Thoracic aorta (tissue), 2 donors: ENCODE results near the gene PDE1C. TPM values are rescaled to one million over a fixed set of nuclear protein-coding genes. Genes with fewer than 3 reads are reported as not detected.

ENCODE experiments used
- ATAC-seq: fragments of 150-250 bp; one replicate; pipeline ENCODE4 v1.8.0; 2017; ENCODE audit warnings: low read depth; ENCODE audit not compliant: insufficient number of reproducible peaks, low FRiP score
- DNase-seq: peaks from one replicate; pipeline ENCODE4 v3.0.0-alpha.2; 2020; ENCODE audit warnings: low spot score
- H3K27ac ChIP-seq, 2 donors: fragments of 200-600 bp; sonication (generic); 1 replicate in 1 of 2; 2 replicates in 1 of 2; pipeline ENCODE4 v1.5.1; 2016; ENCODE audit warnings: mild to moderate bottlenecking in 2 of 2, moderate library complexity in 2 of 2
- H3K27me3 ChIP-seq: fragments of 200-600 bp; sonication (generic); replicated peaks from 2 replicates; pipeline ENCODE4 v1.6.0; 2016; ENCODE audit warnings: mild to moderate bottlenecking; ENCODE audit not compliant: insufficient read depth
- H3K36me3 ChIP-seq: fragments of 200-600 bp; sonication (generic); one replicate; pipeline ENCODE4 v1.5.1; 2016
- H3K4me1 ChIP-seq, 2 donors: fragments of 200-600 bp; sonication (generic); 1 replicate in 1 of 2; 2 replicates in 1 of 2; pipeline versions ENCODE4 v1.5.1 to v1.6.0; 2016; ENCODE audit warnings: low read depth in 2 of 2, mild to moderate bottlenecking in 1 of 2; ENCODE audit not compliant: control insufficient read depth in 1 of 2
- H3K4me3 ChIP-seq: fragments of 200-600 bp; sonication (generic); 2 replicates; pipeline ENCODE4 v1.5.1; 2016; ENCODE audit warnings: mild to moderate bottlenecking
- H3K9me3 ChIP-seq: fragments of 200-600 bp; sonication (generic); 2 replicates; pipeline ENCODE4 v1.5.1; 2016
- CTCF ChIP-seq: fragments of 200-600 bp; sonication (generic); IDR thresholded peaks from one replicate; pipeline ENCODE4 v1.5.1; 2019; ENCODE audit warnings: antibody characterized with exemption
- total RNA-seq, 2 donors: library from RNA; depleted of rRNA; stranded (reverse); fragments of >200 nt; gene quantifications; one replicate each; pipeline versions ENCODE4 v1.1.0 to v1.2.3, GENCODE V29; 2016

Gene PDE1C
- total RNA-seq, 2 donors from 2014 or later, result 4.6 to 12.1 TPM

DNA sequence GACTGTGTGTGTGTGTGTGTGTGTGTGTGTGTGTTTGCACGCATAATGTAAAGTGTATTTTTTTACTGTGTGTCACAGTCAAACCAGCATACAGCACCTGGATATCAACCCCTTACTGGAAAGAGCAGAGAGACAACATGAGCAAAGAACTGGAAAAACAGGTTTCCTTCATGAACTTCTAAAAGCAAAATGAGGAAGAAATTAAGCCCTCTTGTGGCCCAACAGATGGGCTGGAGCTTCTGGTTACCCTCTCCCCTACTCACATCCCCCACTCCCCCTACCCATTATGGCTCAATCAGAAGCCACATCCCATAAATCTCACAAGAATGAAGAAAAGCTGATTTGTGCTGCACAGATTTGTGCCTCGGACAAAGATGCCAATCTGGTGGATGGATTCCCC, 36.2 kb downstream of the PDE1C start:
- H3K4me1 ChIP-seq, result no peaks in the 10 kb centered on the region
- H3K9me3 ChIP-seq, result no peaks in the 10 kb centered on the region

GRCh38 chr7:32033006-32033405, 37.2 kb downstream of the PDE1C start:
- no peaks in the 10 kb centered on the region for H3K27me3 ChIP-seq
- TF ChIP-seq CTCF, result no peak
- no peaks in the 10 kb centered on the region for H3K4me1 ChIP-seq
- DNase-seq, result no peak
- H3K4me3 ChIP-seq, result no peak overlapping the region
- H3K9me3 ChIP-seq, result no peaks in the 10 kb centered on the region
- ATAC-seq, result no peak
- no peaks in the 10 kb centered on the region for H3K36me3 ChIP-seq
- H3K27ac ChIP-seq, result no peak overlapping the region

More for the DNA sequence above, 36.2 kb downstream of the PDE1C start:
- Histone ChIP-seq H3K27me3 (no peaks in the 10 kb centered on the region), H3K4me3 (no peak overlapping the region), H3K36me3 (no peaks in the 10 kb centered on the region), H3K27ac (no peak overlapping the region)
- no peak for ATAC-seq
- TF ChIP-seq CTCF, result no peak
- DNase-seq, result no peak

GRCh38 chr7:32032211-32032610, 38.0 kb downstream of the PDE1C start:
- H3K36me3 ChIP-seq, result no peaks in the 10 kb centered on the region
- H3K4me3 ChIP-seq, result no peak overlapping the region
- TF ChIP-seq CTCF, result no peak
- no peaks in the 10 kb centered on the region for H3K9me3 ChIP-seq
- H3K27ac ChIP-seq, result no peak overlapping the region
- no peaks in the 10 kb centered on the region for H3K27me3 ChIP-seq
- DNase-seq (no peak), ATAC-seq (no peak)
- no peaks in the 10 kb centered on the region for H3K4me1 ChIP-seq

DNA sequence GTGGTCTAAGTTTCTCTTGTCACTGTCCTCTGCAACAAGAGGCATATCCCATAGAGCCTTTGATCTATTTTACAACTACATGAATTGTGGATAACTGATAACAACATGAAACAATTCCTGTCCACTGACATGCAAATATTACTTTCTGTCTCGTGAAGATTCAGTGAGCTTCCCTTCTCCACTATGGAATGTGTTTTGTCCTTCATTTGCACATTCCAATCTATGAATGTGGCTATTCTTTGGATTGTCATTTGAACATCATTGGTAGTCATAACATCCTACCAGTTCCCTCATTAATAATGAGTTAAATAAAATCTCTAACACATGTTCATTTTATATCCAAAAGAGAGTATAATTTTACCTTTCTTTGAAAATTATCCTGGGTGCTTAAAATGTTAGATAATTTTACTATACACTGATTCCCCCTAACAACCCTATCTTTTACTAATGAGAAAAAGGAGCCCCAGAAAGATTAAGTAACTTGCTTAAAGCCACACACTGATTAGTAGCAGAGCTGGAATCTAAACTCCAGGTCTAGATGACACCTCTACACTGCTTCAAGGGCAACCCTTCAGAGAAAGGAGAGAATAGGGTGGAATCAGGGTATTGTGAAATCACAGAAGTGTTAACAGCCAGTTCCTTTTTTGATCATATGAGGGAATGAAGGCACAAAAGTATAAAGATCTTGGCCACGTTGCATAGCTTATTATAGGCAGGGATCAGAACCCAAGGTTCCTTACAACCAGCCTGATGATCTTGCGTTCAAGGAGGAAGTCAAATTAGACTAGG, 39.1 kb downstream of the PDE1C start:
- TF ChIP-seq CTCF, result no peak
- DNase-seq (no peak), ATAC-seq (no peak)

DNA sequence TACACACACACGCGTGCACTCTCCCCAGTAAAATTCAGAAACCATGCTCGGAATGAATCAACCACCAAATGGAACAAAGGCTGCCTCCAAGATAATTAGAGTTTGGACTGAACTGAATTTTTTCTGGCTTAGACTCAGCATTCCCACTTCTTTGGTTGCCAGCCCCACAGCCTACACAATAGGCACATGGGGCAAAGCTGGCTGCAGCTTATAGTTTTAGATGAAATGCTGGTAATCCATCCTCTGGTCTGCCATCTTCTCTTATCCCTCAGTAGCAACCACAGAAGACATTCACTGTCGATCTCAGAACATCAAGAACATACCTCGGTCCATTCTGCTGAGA, 44.2 kb downstream of the PDE1C start:
- Histone ChIP-seq H3K4me1 (peaks cover 0 to 13% of the 10 kb centered on the region in 2 donors), H3K27me3 (no peaks in the 10 kb centered on the region), H3K4me3 (no peak overlapping the region), H3K36me3 (no peaks in the 10 kb centered on the region), H3K27ac (no peak overlapping the region), H3K9me3 (no peaks in the 10 kb centered on the region)
- DNase-seq (no peak), ATAC-seq (no peak)
- no peak for TF ChIP-seq CTCF

More for the DNA sequence above, 39.1 kb downstream of the PDE1C start:
- Histone ChIP-seq H3K27me3 (no peaks in the 10 kb centered on the region), H3K36me3 (no peaks in the 10 kb centered on the region), H3K4me3 (no peak overlapping the region), H3K9me3 (no peaks in the 10 kb centered on the region), H3K4me1 (peaks cover 0 to 2% of the 10 kb centered on the region in 2 donors), H3K27ac (no peak overlapping the region)
